ENCODE results near the gene HES7.

HES7 gene

GRCh38 chr17:8155231-8155995 lies 31.5 kb upstream of the HES7 start:
- DNase-seq, result no peak

- DNase-seq, result no peak
These were observed 30.8 kb upstream of the HES7 start for GRCh38 chr17:8154608-8155155.

- DNase-seq, result no peak
These were observed 30.2 kb upstream of the HES7 start for GRCh38 chr17:8153957-8154607.

GRCh38 chr17:8153525-8153956 lies 29.6 kb upstream of the HES7 start:
- DNase-seq, result no peak

- no peak for DNase-seq
These were observed 29.1 kb upstream of the HES7 start for GRCh38 chr17:8153031-8153451.

- peak; percentile 94 for DNase-seq
These were observed 28.3 kb upstream of the HES7 start, which contains the start of gene PER1 for GRCh38 chr17:8152112-8152775. Gene PER1 (minus strand): TSS chr17:8152404. CDS start chr17:8150706, 1,698 bp downstream.

GRCh38 chr17:8151641-8152111 lies 27.8 kb upstream of the HES7 start:
- no peak for DNase-seq

- DNase-seq, result peak; percentile 86
These were observed 27.3 kb upstream of the HES7 start for GRCh38 chr17:8151120-8151640.

GRCh38 chr17:8150194-8151119 lies 26.6 kb upstream of the HES7 start:
- DNase-seq, result no peak

- no peak for DNase-seq
These were observed 25.7 kb upstream of the HES7 start for GRCh38 chr17:8149419-8150193.

- no peak for DNase-seq
These were observed 24.7 kb upstream of the HES7 start for GRCh38 chr17:8148560-8148959.

GRCh38 chr17:8147805-8148404 lies 24.0 kb upstream of the HES7 start:
- DNase-seq, result no peak

GRCh38 chr17:8147141-8147804 lies 23.4 kb upstream of the HES7 start:
- no peak for DNase-seq

- DNase-seq, result no peak
These were observed 22.7 kb upstream of the HES7 start for GRCh38 chr17:8146381-8147140.

GRCh38 chr17:8145811-8146210 lies 21.9 kb upstream of the HES7 start:
- DNase-seq, result no peak

- DNase-seq, result no peak
These were observed 20.7 kb upstream of the HES7 start for GRCh38 chr17:8144401-8145231.

- DNase-seq, result no peak
These were observed 19.9 kb upstream of the HES7 start for GRCh38 chr17:8143581-8144400.

Measured in NCI-H748 treated with DMSO at 0.1 percent for 48 hours (cell line).